Measurements from ENCODE around the gene SRPK3.
"Not testable (repeated sequence)": the region's sequence is repeated elsewhere in the genome, so short reads cannot be mapped to it uniquely, and the experiment has no call there.

The SRPK3 gene, protein sequence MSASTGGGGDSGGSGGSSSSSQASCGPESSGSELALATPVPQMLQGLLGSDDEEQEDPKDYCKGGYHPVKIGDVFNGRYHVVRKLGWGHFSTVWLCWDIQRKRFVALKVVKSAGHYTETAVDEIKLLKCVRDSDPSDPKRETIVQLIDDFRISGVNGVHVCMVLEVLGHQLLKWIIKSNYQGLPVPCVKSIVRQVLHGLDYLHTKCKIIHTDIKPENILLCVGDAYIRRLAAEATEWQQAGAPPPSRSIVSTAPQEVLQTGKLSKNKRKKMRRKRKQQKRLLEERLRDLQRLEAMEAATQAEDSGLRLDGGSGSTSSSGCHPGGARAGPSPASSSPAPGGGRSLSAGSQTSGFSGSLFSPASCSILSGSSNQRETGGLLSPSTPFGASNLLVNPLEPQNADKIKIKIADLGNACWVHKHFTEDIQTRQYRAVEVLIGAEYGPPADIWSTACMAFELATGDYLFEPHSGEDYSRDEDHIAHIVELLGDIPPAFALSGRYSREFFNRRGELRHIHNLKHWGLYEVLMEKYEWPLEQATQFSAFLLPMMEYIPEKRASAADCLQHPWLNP

DNA sequence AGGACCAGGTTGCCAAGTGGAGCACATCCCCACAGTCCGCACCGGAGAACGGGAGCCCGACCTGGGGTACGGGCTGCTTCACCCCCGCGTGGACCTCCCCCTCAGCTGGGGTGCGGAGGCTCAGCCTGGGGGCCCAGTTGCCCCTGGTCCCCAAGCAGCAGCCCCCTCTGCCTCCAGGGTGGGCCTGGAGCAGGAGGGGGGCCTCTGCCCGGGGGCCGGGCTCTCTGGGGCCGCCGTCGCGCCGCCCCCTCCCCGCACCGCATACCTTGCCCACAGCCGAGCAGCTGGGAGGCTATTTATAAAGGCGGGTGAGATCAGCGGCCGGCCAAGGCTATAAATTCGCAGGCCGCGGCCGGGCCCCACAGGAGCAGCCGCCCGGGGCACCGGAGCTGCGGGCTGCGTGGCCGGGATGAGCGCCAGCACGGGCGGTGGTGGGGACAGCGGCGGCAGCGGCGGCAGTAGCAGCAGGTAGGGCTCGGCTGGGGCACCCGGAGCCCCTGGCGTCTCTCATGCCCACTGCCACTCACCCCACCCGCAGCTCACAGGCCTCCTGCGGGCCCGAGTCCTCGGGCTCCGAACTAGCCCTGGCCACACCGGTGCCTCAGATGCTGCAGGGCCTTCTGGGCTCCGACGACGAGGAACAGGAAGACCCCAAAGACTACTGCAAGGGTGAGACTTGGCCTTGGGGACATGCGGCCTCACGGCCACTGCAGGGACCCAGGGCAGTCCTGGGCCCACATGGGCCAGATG is at the start of gene SRPK3:
TSS of gene SRPK3 (plus strand) at position 364 of the 750 bp plus-strand sequence. CDS start at position 410, 46 bp downstream.
- peak; percentile 51 for DNase-seq (ENCODE audit: low spot score)

DNA sequence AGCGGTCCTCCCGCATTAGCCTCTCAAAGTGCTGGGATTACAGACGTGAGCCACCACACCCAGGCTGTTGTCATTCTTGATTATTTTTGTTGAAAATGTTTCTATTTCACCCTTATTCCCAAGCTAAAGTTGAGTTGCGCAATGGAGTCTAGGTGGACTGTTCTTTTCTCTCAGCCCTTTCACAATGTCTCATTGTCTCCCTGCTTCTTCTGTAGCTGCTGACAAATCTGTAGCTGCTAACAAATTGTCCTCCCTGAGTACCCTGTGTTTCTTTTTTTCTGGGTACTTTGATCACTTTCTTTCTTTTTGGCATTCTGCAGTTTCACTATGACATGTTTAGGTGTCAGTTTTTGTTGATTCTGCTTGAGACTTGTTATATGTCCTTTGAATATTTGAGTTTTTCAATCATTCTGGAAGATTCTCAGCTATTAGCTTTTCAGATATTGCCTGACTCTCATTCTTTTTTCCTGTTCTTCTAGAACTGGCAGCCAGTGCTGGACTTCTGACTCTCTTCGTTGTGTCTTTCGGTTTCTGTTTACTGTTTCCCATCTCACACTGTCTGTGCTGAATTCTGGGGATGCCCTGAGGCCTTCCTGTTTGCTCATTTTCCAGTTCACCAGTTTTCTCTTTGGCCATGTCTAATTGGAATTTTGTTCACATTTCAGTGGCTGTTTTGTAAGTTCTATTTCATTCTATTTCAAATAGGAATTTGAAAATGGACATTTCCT is 49.6 kb upstream of the SRPK3 start:
- DNase-seq (ENCODE audit: low spot score) = no peak

DNA sequence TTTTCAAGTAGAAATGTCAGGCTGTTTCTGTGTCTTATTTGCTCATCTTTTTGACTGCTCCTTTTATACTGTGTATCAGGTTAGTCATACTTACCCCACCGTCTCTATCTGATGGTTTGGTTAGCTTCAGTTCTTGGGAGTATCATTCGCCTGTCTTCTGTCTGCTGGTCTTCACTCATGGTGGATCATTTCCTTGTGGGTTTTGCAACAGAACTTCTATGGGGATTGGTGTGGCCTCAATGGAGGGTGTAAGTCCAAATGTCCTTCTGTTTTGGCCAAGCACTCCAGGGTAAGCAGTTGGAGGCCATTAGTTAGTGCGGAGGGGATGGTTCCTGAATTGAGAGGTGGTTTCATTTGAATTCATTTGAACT is 49.0 kb upstream of the SRPK3 start:
- no peak for DNase-seq (ENCODE audit: low spot score)

DNA sequence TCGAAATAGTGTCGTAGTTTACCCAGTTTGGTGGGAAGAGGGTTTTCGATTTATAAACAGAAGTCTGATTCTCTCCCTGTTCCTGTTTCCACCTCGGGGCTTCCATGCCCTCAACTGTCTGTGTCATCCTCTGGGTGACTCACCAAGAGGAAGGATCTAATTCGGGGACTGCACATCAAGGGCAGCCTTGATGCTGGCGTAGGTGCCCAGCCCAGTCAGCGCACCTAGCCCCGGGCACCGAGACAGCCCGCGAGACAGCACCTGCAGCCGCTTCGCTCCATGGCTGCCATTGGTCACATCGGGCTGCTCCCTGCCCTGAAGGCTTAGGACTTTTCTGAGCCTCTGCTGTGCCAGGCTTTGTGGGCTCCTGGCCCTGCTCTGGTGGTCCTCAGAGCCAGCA is 48.4 kb upstream of the SRPK3 start:
- DNase-seq (ENCODE audit: low spot score) = no peak

DNA sequence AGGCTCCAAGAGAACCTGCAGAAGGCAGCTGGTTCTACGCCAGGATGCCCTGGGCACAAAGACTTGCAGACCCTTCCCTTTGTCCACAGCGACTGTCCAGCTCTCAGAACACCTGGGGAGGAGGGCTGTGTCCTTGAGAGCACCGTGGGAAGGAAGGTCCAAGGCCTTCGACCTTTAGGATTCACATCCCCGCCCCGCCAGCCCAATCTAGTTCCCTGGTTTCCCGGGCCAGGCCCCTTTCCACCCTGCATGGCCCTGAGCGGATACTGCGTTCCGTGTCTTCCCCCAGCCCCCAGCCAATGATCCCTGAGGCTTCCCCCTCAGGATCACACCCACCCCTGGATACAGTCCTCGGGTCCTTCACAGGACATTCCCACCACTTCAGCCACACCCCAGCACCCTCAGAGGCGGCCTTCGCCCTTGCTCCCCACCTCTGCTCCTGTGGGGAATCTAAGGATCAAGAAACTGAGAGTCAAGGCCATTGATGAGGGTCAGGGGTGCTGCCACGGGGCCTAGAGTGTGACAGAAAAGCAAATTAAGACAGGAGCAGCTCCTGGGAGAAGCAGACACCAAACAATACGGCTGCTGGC is 47.1 kb upstream of the SRPK3 start:
- DNase-seq (ENCODE audit: low spot score) = no peak

DNA sequence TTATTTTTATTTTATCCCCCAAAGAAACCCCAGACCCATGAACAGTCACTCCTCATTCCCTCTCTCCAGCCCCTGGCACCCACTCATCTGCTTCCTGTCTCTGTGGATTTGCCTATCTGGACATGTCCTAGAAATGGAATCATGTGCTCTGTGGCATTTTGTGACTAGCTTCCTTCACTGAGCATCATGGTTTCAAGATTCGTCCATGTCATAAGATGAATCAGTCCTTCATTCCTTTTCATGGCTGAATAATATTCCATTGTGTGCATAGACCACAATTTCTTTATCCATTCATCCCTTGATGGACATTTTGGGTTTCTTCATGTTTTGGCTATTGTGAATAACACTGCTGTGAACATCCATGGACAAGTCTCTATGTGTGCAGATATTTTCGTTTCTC is 46.0 kb upstream of the SRPK3 start:
- no peak for DNase-seq (ENCODE audit: low spot score)

DNA sequence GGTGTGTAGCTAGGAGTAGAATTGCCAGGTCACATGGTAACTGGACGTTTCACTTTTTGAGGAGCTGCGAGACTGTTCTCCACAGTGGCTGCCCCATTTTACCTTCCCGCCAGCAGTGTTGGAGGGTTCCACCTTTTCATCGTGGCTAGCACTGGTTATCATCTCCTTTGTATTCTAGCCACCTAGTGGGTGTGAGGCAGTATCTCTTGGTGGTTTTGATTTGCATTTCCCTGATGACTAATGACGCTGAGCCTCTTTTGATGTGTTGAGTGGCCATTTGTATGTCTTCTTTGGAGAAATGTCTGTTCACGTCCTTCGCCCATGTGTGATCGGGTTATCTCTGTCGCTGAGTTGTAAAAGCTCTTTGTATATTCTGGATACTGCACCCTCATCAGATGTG is 45.6 kb upstream of the SRPK3 start:
- DNase-seq (ENCODE audit: low spot score) = no peak

DNA sequence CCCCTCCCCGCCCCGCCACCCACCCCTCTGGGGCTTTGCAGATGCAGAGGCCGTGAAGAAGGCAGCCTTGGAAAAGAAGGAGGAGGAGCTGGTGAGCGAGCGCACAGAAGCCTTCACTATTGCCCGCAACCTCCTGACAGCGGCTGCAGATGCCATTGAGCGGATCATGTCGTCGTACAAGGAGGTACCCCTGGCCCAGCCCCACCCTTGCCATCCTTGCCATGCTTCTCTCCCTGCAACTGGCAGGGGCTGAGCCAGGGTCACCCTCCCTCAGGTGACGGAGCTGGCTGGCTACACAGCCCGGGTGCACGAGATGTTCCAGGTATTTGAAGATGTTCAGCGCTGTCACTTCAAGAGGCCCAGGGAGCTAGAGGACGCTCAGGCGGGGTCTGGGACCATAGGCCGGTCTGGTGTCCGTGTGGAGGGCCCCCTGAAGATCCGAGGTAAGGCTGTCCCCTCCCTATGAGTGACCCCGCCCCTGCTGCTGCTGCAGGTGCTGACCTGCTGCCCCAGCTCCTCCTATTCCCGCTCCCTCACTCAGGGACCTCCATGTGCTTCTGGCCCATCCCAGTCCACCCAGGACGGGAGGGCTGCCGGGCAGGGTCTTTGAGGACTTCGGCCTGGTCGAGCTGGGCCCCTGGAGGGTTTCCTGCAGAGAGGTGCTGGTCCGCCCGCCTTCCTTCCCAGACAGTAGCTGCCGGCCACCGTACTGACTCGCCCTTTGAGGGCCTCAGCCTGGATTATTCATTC is 44.6 kb upstream of the SRPK3 start:
- no peak for DNase-seq (ENCODE audit: low spot score)

DNA sequence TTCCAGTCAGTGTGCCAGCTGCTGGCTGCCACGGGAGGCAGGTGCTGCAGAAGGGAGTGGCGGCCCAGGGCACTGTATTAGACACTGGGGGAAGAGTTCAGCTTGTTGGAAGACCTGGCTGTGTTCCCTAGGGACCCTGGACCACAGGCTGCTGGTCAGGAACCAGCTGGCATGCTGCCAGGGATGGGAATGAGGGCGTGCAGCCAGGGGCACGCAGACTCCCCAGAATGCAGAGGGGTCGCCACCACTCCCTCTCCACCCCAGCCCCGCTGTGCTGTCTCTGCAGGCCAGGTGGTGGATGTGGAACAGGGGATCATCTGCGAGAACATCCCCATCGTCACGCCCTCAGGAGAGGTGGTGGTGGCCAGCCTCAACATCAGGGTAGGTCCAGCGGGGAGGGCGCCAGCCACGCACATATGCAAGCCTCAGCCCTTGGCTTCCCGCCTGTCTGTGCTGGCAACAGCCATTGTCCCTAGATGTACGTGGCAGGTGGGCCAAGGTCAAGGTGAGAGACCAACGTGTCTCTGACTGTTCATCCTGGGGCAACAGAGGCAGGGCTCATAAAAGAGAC is 43.9 kb upstream of the SRPK3 start:
- no peak for DNase-seq (ENCODE audit: low spot score)

DNA sequence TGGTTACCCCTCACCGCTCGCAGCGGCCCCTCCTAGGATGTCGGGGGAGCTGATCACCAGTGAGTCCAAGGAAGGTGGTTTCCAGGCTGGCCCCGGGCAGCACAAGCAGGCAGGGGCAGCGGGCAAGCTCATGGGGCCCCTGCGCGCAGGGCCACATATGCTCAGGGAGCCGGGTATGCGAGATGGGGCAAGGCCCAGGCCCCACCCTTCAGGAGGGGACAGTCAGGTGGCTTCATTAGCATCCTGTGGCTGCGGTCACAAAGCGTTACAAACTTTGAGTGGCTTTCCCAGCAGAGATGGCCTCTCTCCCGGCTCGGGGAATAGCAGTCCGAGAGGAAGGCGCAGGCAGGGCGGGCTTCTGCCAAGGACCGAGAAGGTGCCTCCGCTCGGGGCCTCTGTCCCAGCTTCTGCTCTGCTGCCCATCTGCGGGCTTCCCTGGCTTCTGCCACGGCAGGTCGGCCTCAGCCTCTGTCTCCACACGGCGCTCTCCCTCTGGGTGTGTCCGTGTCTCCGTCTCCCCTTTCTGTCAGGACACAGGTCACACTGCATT is 42.7 kb upstream of the SRPK3 start:
- no peak for DNase-seq (ENCODE audit: low spot score)

DNA sequence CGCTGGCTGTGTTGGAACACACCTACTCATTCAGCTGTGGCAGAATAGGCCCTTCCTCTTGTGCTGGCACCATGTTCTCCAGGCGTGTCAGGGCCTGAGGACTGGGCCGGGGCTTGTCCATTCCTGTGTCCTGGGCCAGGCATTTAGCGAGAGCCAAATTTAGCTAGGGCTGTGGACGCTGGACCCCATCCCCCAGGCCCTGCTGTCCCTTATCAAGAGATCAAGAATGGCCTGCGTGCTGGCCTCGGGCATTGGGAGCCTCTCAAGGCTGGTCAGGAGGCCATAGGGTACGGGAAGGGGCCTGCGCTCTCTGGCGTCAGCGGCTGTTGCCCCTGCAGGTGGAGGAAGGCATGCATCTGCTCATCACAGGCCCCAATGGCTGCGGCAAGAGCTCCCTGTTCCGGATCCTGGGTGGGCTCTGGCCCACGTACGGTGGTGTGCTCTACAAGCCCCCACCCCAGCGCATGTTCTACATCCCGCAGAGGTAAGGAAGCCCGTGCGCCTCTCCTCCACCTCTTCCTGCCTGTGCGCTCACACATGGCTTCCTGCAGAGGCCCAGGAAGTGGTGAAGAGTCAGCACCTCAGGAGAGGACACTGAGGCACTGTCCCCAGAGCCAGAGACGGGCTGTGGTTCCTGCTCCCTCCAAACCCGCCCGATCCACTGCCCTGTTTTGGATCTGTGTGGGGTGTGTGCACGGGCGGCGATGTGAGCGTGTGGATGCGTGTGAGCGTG is 40.9 kb upstream of the SRPK3 start:
- no peak for DNase-seq (ENCODE audit: low spot score)

DNA sequence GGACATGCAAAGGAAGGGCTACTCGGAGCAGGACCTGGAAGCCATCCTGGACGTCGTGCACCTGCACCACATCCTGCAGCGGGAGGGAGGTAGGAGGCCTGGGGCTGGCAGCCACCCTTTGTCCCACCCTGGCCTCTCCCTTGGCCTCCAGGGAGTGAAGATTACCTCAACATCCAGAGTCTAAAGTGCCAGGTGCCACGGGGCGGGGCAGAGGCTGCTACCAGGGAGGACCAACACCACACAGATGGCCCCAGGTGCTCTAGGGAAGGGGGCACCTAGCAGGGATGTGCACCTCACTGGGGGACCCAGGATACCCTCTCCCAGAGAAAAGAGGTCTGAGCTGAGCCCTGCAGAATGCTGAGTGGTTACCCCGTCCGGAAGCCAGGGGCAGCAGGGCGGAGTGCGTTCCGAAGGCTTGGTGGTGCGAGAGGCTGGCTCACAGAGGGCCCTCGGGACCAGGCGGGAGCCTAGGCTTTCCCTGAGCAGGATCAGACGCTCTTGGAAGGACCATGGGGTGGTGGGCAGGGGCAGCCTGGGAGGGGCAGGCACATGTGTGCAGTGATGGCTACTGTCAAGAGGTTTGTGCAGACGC is 40.1 kb upstream of the SRPK3 start:
- DNase-seq (ENCODE audit: low spot score) = no peak

DNA sequence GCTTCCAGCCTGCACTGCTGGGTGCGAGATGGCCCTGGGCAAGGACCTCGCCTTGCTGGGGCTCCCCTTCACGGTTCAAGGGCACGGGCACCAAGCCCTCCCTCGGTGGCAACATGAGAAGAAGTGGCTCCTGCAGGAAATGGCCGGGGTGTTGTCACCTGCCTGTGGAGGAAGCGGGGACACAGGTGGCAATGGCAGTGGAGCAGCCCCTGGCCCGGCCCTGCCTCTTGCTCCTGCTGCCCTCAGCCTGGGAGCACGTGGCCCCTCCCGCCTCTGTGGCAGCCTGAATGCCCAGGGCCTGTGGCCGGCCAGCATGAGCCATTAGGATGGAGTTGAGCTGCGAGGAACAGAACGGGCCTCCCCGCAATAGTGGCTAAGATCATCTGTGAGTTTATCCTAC is 39.4 kb upstream of the SRPK3 start:
- no peak for DNase-seq (ENCODE audit: low spot score)

DNA sequence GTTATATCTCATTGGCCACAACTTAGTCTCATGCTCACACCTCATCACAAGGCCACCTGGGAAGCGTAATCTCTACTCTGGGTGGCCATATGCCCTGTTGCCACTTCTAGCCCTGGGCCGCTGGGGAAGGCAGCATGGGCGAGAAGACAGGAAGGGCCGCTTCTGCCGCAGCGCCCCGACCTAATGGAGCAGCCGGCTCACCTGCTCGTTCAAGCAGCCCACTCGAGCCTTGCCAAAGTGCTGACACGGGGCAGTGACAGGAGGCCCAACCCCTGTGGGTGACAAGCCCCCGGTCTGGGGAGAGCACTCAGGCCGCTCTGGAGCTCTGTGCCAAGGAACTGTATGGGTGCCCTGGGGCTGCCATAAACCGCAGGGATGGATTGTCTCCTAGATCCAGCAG is 38.7 kb upstream of the SRPK3 start:
- DNase-seq (ENCODE audit: low spot score) = not testable (repeated sequence)

DNA sequence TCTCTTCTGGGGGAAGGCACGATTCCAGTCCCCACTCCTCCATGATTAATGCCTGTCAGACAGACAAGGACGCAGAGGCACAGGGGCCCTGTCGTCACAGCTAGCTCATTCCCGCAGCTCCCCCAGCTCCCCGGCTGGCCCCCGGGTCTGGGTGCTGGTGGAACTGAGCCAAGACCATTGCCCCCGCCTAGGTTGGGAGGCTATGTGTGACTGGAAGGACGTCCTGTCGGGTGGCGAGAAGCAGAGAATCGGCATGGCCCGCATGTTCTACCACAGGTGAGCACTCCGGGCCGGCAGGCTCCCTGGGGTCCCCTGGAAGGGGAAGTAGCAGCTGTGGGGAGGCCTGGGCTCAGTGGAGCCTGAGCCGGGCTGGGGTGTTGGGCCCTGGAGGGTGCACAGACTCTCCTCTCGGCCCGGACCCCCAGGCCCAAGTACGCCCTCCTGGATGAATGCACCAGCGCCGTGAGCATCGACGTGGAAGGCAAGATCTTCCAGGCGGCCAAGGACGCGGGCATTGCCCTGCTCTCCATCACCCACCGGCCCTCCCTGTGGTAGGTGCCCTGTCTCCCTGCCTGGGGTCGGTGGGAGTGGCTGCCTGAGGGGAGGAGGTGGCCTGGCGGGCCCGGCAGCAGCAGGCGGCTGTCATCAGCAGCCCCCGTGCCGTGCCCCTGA is 37.9 kb upstream of the SRPK3 start:
- DNase-seq (ENCODE audit: low spot score) = not testable (repeated sequence)

DNA sequence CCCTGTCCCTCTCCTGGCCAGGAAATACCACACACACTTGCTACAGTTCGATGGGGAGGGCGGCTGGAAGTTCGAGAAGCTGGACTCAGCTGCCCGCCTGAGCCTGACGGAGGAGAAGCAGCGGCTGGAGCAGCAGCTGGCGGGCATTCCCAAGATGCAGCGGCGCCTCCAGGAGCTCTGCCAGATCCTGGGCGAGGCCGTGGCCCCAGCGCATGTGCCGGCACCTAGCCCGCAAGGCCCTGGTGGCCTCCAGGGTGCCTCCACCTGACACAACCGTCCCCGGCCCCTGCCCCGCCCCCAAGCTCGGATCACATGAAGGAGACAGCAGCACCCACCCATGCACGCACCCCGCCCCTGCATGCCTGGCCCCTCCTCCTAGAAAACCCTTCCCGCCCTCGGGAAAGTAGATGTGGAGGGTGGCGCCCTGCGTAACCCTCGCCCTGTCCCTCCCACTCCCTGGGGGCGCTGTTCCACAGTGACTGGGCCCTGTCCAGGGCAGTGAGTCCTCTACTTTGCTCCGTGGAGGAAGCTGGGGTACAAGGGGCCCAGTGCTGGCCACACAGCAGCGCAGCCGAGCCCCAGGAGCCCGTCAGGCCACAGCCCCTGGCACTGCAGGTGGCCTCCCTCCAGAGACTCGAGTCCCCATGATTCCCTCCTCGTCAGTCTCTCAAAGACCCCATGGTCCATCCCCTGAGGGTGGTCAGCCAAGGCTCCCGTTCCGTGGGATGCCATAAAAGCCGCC is 37.2 kb upstream of the SRPK3 start:
- not testable (repeated sequence) for DNase-seq (ENCODE audit: low spot score)

DNA sequence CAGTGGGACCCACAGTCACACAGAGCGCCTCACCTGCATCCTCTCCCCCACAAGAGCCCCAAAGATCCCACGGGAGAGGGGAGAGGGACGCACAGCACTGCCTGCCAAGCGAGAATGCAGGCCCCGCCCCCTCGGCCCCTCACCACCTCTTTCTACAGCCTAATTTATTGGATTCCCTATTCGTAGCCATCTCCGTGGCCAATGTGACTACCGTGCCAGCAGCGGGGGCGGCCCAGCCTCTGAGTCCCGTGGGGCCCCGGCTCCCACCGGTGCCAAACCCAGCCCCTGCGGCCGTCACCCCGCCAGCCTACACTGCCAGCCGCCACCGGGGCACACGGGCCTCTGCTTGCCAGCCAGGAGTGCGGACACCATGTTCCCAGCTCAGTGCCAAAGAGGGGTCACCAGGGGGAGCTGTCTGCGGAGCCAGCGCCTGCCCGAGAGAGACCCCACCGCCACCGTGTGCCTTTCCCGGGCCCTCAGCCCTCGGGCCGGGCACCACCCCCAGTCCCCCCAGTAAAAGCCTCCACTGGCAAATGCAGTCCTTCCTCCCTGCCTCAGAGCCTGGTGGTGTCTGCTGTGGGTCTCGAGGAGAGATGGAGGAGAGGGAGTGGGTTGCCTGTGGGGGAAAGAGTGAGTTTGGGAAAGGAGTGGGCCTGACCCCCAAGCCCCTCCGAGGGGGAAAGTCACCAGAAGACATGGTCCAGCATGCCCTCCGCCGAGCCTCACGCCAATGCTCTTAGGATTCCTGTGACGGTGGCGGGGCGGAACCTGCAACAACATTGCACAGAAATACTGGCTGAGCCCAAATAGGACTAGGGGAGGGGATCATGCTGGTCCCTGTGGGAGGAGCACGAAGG is 36.4 kb upstream of the SRPK3 start:
- no peak for DNase-seq (ENCODE audit: low spot score)
